ENCODE data around the gene SNX22. TPM values are rescaled to one million over a fixed set of nuclear protein-coding genes. Genes with fewer than 3 reads are reported as not detected.

The SNX22 gene
- total and polyA plus RNA-seq, 9 of the 15 experiments (the other 6 are each of a cell fraction or from before 2014, with no cell fraction given), result 0.91 to 3.0 (median 2.0) TPM

- H3K4me2 ChIP-seq (ENCODE audit: insufficient read depth, low read length), result no peak overlapping the region
- H3K27me3 ChIP-seq (ENCODE audit: control insufficient read depth in 2 of 2, insufficient read depth in 2 of 2, low read length in 2 of 2), result no peaks in the 10 kb centered on the region
- peak; percentile 90 for FAIRE-seq
- peaks cover 42% of the 10 kb centered on the region for H3K36me3 ChIP-seq (ENCODE audit: control insufficient read depth, insufficient read depth, low read length)
- POLR2A ChIA-PET, result interaction anchor here (0.5 to 3.3 kb wide), 13 partner anchors 9 to 853 kb away, joined by 3 to 36 read pairs (median 4); partner anchors contain the start of gene PPIB
- peaks cover 6% of the 10 kb centered on the region; the same call in 2 of the 3 replicates for H3K79me2 ChIP-seq (ENCODE audit: control insufficient read depth, insufficient read depth, low read length)
- CTCF ChIA-PET (ENCODE audit: low intra/inter-chr PET ratio), result no interaction called here
- WGBS (ENCODE audit: insufficient coverage, low coverage, missing lambda C conversion rate), result 17% methylated on average over 11 of the region's 12 CpGs
- H3K27ac ChIP-seq (ENCODE audit: extremely low read depth, low read depth, low read length), result peak overlapping the region; percentile 45; the same call in 2 of the 3 replicates
- BruUV-seq (replicated peaks), result no TSS peak
- peak; percentile 78 to 93 (median 84) for DNase-seq (ENCODE audit: extremely low read depth in 1 of 4, low spot score in 3 of 4)
- in situ Hi-C loops (cut with MboI), result no loop called here
- no peaks in the 10 kb centered on the region for H3K9me3 ChIP-seq (replicated peaks; ENCODE audit: control insufficient read depth, insufficient read depth, low read depth, low read length)
- H3K4me1 ChIP-seq (replicated peaks in 1 of 2; ENCODE audit: control insufficient read depth in 2 of 2, insufficient read depth in 2 of 2, low read length in 2 of 2), result peaks cover 16 to 58% of the 10 kb centered on the region in 2 experiments; a peak in 4 of 5 replicates
- intact Hi-C loops (cut with micrococcal nuclease), result loop anchor here (2.0 to 10.0 kb wide), 4 partner anchors 59 to 686 kb away; partner anchors contain the start of gene SNX1
- H3K9ac ChIP-seq (ENCODE audit: insufficient read depth in 1 of 2, low read depth in 2 of 2, low read length in 2 of 2), result peak overlapping the region in 1 of 2 experiments; percentile 82; a peak in 3 of 4 replicates
- H3K9me1 ChIP-seq (ENCODE audit: control insufficient read depth, insufficient read depth, low read length), result peaks cover 4% of the 10 kb centered on the region
- ATAC-seq, result peak; percentile 88
- H3K4me3 ChIP-seq, result no peak overlapping the region
- H4K20me1 ChIP-seq (replicated peaks; ENCODE audit: control insufficient read depth, insufficient read depth, low read length), result no peaks in the 10 kb centered on the region; the same call in 1 of the 2 replicates
- H2AFZ ChIP-seq (ENCODE audit: low read depth, low read length), result no peak overlapping the region
- no peak for TF ChIP-seq RBM34 (IDR thresholded peaks at IDR 0.05; ENCODE audit: borderline replicate concordance, insufficient read depth, low read length)
- no peak for TF ChIP-seq PHF20 (IDR thresholded peaks at IDR 0.05; ENCODE audit: partially characterized antibody)
- TF ChIP-seq YBX1 (IDR thresholded peaks at IDR 0.05), result no peak
- TF ChIP-seq, protein P1, sequence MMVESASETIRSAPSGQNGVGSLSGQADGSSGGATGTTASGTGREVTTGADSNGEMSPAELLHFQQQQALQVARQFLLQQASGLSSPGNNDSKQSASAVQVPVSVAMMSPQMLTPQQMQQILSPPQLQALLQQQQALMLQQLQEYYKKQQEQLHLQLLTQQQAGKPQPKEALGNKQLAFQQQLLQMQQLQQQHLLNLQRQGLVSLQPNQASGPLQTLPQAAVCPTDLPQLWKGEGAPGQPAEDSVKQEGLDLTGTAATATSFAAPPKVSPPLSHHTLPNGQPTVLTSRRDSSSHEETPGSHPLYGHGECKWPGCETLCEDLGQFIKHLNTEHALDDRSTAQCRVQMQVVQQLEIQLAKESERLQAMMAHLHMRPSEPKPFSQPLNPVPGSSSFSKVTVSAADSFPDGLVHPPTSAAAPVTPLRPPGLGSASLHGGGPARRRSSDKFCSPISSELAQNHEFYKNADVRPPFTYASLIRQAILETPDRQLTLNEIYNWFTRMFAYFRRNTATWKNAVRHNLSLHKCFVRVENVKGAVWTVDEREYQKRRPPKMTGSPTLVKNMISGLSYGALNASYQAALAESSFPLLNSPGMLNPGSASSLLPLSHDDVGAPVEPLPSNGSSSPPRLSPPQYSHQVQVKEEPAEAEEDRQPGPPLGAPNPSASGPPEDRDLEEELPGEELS (CRISPR knock-in tag; IDR thresholded peaks at IDR 0.05; ENCODE audit: borderline replicate concordance), result 0 out of 2 replicates have a peak, but pooled peaks have one; percentile 29
- no peak for TF ChIP-seq KLF1 (tag; IDR thresholded peaks at IDR 0.05)
- TF ChIP-seq THRAP3 (IDR thresholded peaks at IDR 0.05; ENCODE audit: borderline replicate concordance), result no peak
- no peak for TF ChIP-seq KLF13 (tag; IDR thresholded peaks at IDR 0.05; ENCODE audit: borderline replicate concordance, low read depth)
- TF ChIP-seq ZNF124 (CRISPR knock-in tag; IDR thresholded peaks at IDR 0.05), result no peak
- no peak for TF ChIP-seq ZNF644 (tag; IDR thresholded peaks at IDR 0.05; ENCODE audit: low read depth)
- TF ChIP-seq SNRNP70 (optimal IDR thresholded peaks at IDR 0.05; ENCODE audit: low read depth, low read length), result no peak
- TF ChIP-seq SIX5 (IDR thresholded peaks at IDR 0.05; ENCODE audit: borderline replicate concordance in 1 of 2, insufficient read depth in 1 of 2, low read depth in 1 of 2, low read length in 2 of 2), result no peak
- TF ChIP-seq PCBP2 (IDR thresholded peaks at IDR 0.05; ENCODE audit: low read depth, low read length, poor library complexity, severe bottlenecking), result no peak
- TF ChIP-seq GTF2B (IDR thresholded peaks at IDR 0.05; ENCODE audit: extremely low read depth, insufficient read length), result no peak
- no peak for TF ChIP-seq RNF2 (IDR thresholded peaks at IDR 0.05)
- TF ChIP-seq, protein P2, sequence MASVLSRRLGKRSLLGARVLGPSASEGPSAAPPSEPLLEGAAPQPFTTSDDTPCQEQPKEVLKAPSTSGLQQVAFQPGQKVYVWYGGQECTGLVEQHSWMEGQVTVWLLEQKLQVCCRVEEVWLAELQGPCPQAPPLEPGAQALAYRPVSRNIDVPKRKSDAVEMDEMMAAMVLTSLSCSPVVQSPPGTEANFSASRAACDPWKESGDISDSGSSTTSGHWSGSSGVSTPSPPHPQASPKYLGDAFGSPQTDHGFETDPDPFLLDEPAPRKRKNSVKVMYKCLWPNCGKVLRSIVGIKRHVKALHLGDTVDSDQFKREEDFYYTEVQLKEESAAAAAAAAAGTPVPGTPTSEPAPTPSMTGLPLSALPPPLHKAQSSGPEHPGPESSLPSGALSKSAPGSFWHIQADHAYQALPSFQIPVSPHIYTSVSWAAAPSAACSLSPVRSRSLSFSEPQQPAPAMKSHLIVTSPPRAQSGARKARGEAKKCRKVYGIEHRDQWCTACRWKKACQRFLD (CRISPR knock-in tag; IDR thresholded peaks at IDR 0.05), result no peak
- no peak for TF ChIP-seq GTF2F1 (IDR thresholded peaks at IDR 0.05; ENCODE audit: low read depth, low read length)
- TF ChIP-seq SAFB (IDR thresholded peaks at IDR 0.05; ENCODE audit: borderline replicate concordance, low read depth, low read length), result no peak
Observed at GRCh38 chr15:64153480-64154367, 2.2 kb downstream of the SNX22 start.

All from K562 (cell line).